Vagina (tissue), 2 donors: ENCODE data around the gene KRT24.

Source experiments
- POLR2A ChIP-seq, 2 donors: fragments of 450-650 bp; IDR thresholded peaks; one replicate each; pipeline ENCODE4 v1.6.1; 2017; ENCODE audit warnings: antibody characterized with exemption in 2 of 2, mild to moderate bottlenecking in 2 of 2, moderate library complexity in 2 of 2
- POLR2AphosphoS5 ChIP-seq, 2 donors: sonication (generic); formaldehyde crosslinking; IDR thresholded peaks; one replicate each; pipeline ENCODE4 v1.9.0; 2017; ENCODE audit warnings: antibody characterized with exemption in 2 of 2, mild to moderate bottlenecking in 2 of 2, low read depth in 1 of 2; ENCODE audit not compliant: insufficient read depth in 1 of 2
- TF ChIP-seq, protein P1 (sequence below), 3 experiments: fragments of 450-650 bp in 2 of 3; fragments of 200-600 bp in 1 of 3; sonication (generic) in 1 of 3; IDR thresholded peaks; one replicate each; pipeline ENCODE4 v1.5.1; 2017 to 2019; ENCODE audit warnings: antibody characterized with exemption in 3 of 3, mild to moderate bottlenecking in 2 of 3, moderate library complexity in 2 of 3

DNA sequence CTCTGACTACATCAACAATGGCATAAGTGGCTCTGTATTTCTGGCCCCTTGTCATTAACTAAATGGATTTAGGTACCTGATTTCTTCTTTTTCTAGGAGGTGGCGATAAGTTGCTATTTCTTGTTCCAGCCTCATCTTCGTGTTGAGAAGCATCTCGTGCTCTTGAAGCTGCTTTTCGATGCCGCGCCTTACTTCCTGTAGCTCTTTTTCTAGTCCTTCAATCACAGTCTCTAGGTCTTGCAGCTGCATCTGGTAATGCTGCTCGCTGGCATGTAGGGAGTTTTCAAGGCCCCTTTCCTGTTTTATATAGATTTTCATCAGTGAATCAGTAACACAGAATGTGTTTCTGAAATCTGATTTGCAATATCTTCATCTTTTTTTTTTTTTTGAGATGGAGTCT is 43.6 kb downstream of the KRT24 start:
- no peak for TF ChIP-seq POLR2A (IDR thresholded peaks at IDR 0.05)
- TF ChIP-seq, protein P1, sequence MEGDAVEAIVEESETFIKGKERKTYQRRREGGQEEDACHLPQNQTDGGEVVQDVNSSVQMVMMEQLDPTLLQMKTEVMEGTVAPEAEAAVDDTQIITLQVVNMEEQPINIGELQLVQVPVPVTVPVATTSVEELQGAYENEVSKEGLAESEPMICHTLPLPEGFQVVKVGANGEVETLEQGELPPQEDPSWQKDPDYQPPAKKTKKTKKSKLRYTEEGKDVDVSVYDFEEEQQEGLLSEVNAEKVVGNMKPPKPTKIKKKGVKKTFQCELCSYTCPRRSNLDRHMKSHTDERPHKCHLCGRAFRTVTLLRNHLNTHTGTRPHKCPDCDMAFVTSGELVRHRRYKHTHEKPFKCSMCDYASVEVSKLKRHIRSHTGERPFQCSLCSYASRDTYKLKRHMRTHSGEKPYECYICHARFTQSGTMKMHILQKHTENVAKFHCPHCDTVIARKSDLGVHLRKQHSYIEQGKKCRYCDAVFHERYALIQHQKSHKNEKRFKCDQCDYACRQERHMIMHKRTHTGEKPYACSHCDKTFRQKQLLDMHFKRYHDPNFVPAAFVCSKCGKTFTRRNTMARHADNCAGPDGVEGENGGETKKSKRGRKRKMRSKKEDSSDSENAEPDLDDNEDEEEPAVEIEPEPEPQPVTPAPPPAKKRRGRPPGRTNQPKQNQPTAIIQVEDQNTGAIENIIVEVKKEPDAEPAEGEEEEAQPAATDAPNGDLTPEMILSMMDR (IDR thresholded peaks at IDR 0.05) = no peak
- no peak for TF ChIP-seq POLR2AphosphoS5 (IDR thresholded peaks at IDR 0.05; ENCODE audit: insufficient read depth in 1 of 2, low read depth in 1 of 2)
